Cardiac muscle cell (in vitro differentiated cells and primary cell): Measurements from ENCODE around the gene ZNF574. TPM values are rescaled to one million over a fixed set of nuclear protein-coding genes. Genes with fewer than 3 reads are reported as not detected.

Experiments
- DNase-seq, 2 donors: peaks; one replicate each; pipeline versions ENCODE4 v3.0.0 to v3.0.0-alpha.2; 2010 to 2017; ENCODE audit warnings: low read depth in 1 of 2, low spot score in 1 of 2
- H3K27ac ChIP-seq: fragments of 200-600 bp; sonication (generic); 2 replicates; pipeline ENCODE4 v1.5.1; 2016
- H3K27me3 ChIP-seq: fragments of 200-600 bp; sonication (generic); 2 replicates; pipeline ENCODE4 v1.6.0; 2016; ENCODE audit warnings: control low read depth
- H3K36me3 ChIP-seq: fragments of 200-600 bp; sonication (generic); 2 replicates; pipeline ENCODE4 v1.5.1; 2016; ENCODE audit warnings: control low read depth
- H3K4me1 ChIP-seq: fragments of 200-600 bp; sonication (generic); 2 replicates; pipeline ENCODE4 v1.8.1; 2017; ENCODE audit warnings: low read depth, mild to moderate bottlenecking, mixed run types
- H3K4me3 ChIP-seq: fragments of 200-600 bp; sonication (generic); 2 replicates; pipeline ENCODE4 v1.5.1; 2016; ENCODE audit warnings: mild to moderate bottlenecking
- H3K9me3 ChIP-seq: fragments of 200-600 bp; sonication (generic); 2 replicates; pipeline ENCODE4 v1.5.1; 2017; ENCODE audit warnings: low read depth, mild to moderate bottlenecking, control low read depth
- CTCF ChIP-seq: IDR thresholded peaks from 2 replicates; pipeline ENCODE4 v1.5.1; 2012; ENCODE audit warnings: low read depth, mild to moderate bottlenecking, low read length
- polyA plus RNA-seq: library from polyadenylated mRNA; unstranded; fragments of >200 nt; fragmentation: Nextera tagmentation; extraction: Ambion mirVana; gene quantifications from 2 replicates; pipeline ENCODE4 v1.2.1, GENCODE V29; 2016
- total RNA-seq: library from RNA; depleted of rRNA; stranded (reverse); fragments of >200 nt; gene quantifications from 2 replicates; pipeline ENCODE4 v1.2.3, GENCODE V29; 2016

Gene ZNF574
- total and polyA plus RNA-seq, 2 experiments from 2014 or later, result 23.9 to 36.2 TPM

GRCh38 chr19:42126574-42126973 is 50.6 kb downstream of the ZNF574 start:
- no peak for TF ChIP-seq CTCF
- Histone ChIP-seq H3K4me1 (no peaks in the 10 kb centered on the region), H3K4me3 (no peak overlapping the region), H3K9me3 (no peaks in the 10 kb centered on the region), H3K27ac (no peak overlapping the region), H3K27me3 (peaks cover 11% of the 10 kb centered on the region), H3K36me3 (no peaks in the 10 kb centered on the region)
- DNase-seq, result no peak

GRCh38 chr19:42129399-42130253 is 53.7 kb downstream of the ZNF574 start:
- no peaks in the 10 kb centered on the region for H3K36me3 ChIP-seq
- TF ChIP-seq CTCF, result no peak
- H3K4me1 ChIP-seq, result no peaks in the 10 kb centered on the region
- H3K27me3 ChIP-seq, result peaks cover 39% of the 10 kb centered on the region
- H3K9me3 ChIP-seq, result no peaks in the 10 kb centered on the region
- H3K4me3 ChIP-seq, result no peak overlapping the region
- DNase-seq, result peak in 1 of 2 donors; percentile 29
- H3K27ac ChIP-seq, result no peak overlapping the region

- Histone ChIP-seq H3K4me3 (no peak overlapping the region), H3K36me3 (no peaks in the 10 kb centered on the region), H3K27me3 (peaks cover 45% of the 10 kb centered on the region), H3K4me1 (no peaks in the 10 kb centered on the region), H3K27ac (no peak overlapping the region), H3K9me3 (no peaks in the 10 kb centered on the region)
- DNase-seq, result no peak
- no peak for TF ChIP-seq CTCF
Measured at GRCh38 chr19:42130254-42130573, 54.2 kb downstream of the ZNF574 start.

Other genes starting within 250 kb of the ZNF574 start
- gene LYPD4, start 231.5 kb upstream of the ZNF574 start, total RNA-seq, result not detected in 2 replicates
- not detected in 2 replicates for gene LYPD4, start 231.5 kb upstream of the ZNF574 start, polyA plus RNA-seq
- not detected in 2 replicates for gene DMRTC2, start 231.1 kb upstream of the ZNF574 start, total RNA-seq
- not detected in 2 replicates for gene DMRTC2, start 231.1 kb upstream of the ZNF574 start, polyA plus RNA-seq
- gene RPS19, start 215.9 kb upstream of the ZNF574 start, total RNA-seq, result 1,651 and 2,830 TPM in 2 replicates
- gene RPS19, start 215.9 kb upstream of the ZNF574 start, polyA plus RNA-seq, result 1,323 and 1,693 TPM in 2 replicates
- gene CD79A, start 198.9 kb upstream of the ZNF574 start, total RNA-seq, result 0.11 TPM in 1 of 2 replicates, not detected in the other
- 0.22 and 0.24 TPM in 2 replicates for gene CD79A, start 198.9 kb upstream of the ZNF574 start, polyA plus RNA-seq
- gene ARHGEF1, start 193.0 kb upstream of the ZNF574 start, total RNA-seq, result 19.2 and 49.9 TPM in 2 replicates
- 40.1 and 68.1 TPM in 2 replicates for gene ARHGEF1, start 193.0 kb upstream of the ZNF574 start, polyA plus RNA-seq
- gene ERFL, start 147.7 kb upstream of the ZNF574 start, total RNA-seq, result 1.0 TPM in 1 of 2 replicates, not detected in the other
- 0.06 TPM in 1 of 2 replicates, not detected in the other for gene ERFL, start 147.7 kb upstream of the ZNF574 start, polyA plus RNA-seq
- 151 and 212 TPM in 2 replicates for gene RABAC1, start 116.8 kb upstream of the ZNF574 start, total RNA-seq
- gene RABAC1, start 116.8 kb upstream of the ZNF574 start, polyA plus RNA-seq, result 245 and 270 TPM in 2 replicates
- gene ATP1A3, start 81.9 kb upstream of the ZNF574 start, total RNA-seq, result 4.5 and 6.1 TPM in 2 replicates
- gene ATP1A3, start 81.9 kb upstream of the ZNF574 start, polyA plus RNA-seq, result 8.1 and 9.9 TPM in 2 replicates
- gene GRIK5, start 6.0 kb upstream of the ZNF574 start, total RNA-seq, result 9.1 and 11.8 TPM in 2 replicates
- 3.4 and 6.3 TPM in 2 replicates for gene GRIK5, start 6.0 kb upstream of the ZNF574 start, polyA plus RNA-seq
- gene POU2F2, start 56.3 kb downstream of the ZNF574 start, total RNA-seq, result not detected in 2 replicates
- 0.12 and 0.31 TPM in 2 replicates for gene POU2F2, start 56.3 kb downstream of the ZNF574 start, polyA plus RNA-seq
- gene DEDD2, start 141.5 kb downstream of the ZNF574 start, total RNA-seq, result 69.7 and 71.6 TPM in 2 replicates
- 46.0 and 58.2 TPM in 2 replicates for gene DEDD2, start 141.5 kb downstream of the ZNF574 start, polyA plus RNA-seq
- gene ZNF526, start 144.1 kb downstream of the ZNF574 start, total RNA-seq, result 8.8 and 13.0 TPM in 2 replicates
- gene ZNF526, start 144.1 kb downstream of the ZNF574 start, polyA plus RNA-seq, result 9.2 and 10.1 TPM in 2 replicates
- gene GSK3A, start 166.4 kb downstream of the ZNF574 start, total RNA-seq, result 28.0 and 33.2 TPM in 2 replicates
- gene GSK3A, start 166.4 kb downstream of the ZNF574 start, polyA plus RNA-seq, result 35.3 and 40.2 TPM in 2 replicates
- gene ERF, start 179.0 kb downstream of the ZNF574 start, total RNA-seq, result 97.6 and 108 TPM in 2 replicates
- 25.1 and 25.4 TPM in 2 replicates for gene ERF, start 179.0 kb downstream of the ZNF574 start, polyA plus RNA-seq
- 55.5 and 62.9 TPM in 2 replicates for gene CIC, start 193.1 kb downstream of the ZNF574 start, total RNA-seq
- 18.1 and 18.7 TPM in 2 replicates for gene CIC, start 193.1 kb downstream of the ZNF574 start, polyA plus RNA-seq
- 1.3 and 1.4 TPM in 2 replicates for gene PRR19, start 226.0 kb downstream of the ZNF574 start, total RNA-seq
- gene PRR19, start 226.0 kb downstream of the ZNF574 start, polyA plus RNA-seq, result 0.16 and 2.9 TPM in 2 replicates
- 91.2 and 144 TPM in 2 replicates for gene PAFAH1B3, start 226.5 kb downstream of the ZNF574 start, total RNA-seq
- 87.9 and 131 TPM in 2 replicates for gene PAFAH1B3, start 226.5 kb downstream of the ZNF574 start, polyA plus RNA-seq
- gene TMEM145, start 237.1 kb downstream of the ZNF574 start, total RNA-seq, result 0.18 and 3.7 TPM in 2 replicates
- gene TMEM145, start 237.1 kb downstream of the ZNF574 start, polyA plus RNA-seq, result 0.47 and 3.8 TPM in 2 replicates
- gene MEGF8, start 249.5 kb downstream of the ZNF574 start, total RNA-seq, result 81.9 and 102 TPM in 2 replicates
- 18.5 and 23.9 TPM in 2 replicates for gene MEGF8, start 249.5 kb downstream of the ZNF574 start, polyA plus RNA-seq